Measurements from ENCODE around the gene DOP1B.
A peak's percentile ranks its signal among the peaks of the same experiment; 100 is the strongest.
"Not testable (repeated sequence)": the region's sequence is repeated elsewhere in the genome, so short reads cannot be mapped to it uniquely, and the experiment has no call there.

DOP1B gene

DNA sequence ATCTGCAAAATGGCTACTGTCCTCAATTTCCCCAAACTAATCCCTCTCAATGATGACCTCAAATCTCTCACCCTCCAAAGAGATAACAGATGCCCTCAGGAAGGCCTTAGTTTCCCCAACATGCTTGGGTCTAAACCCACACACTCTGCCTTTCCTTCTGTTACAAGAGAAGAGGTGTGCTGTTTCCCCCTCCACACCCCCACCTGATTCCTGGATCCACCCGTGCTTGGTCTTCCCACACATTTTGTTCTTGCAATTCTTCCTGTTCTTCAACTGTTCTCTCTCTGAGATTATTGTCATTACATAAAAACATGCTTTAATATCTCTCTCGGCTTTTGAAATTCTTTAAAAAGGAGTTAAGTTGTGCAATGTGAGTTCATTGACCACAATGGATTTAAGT lies 27.4 kb upstream of the DOP1B start:
- H3K9me2 ChIP-seq (replicated peaks; ENCODE audit: low read depth, low read length): no peaks in the 10 kb centered on the region
- no peaks in the 10 kb centered on the region for H3K79me2 ChIP-seq (ENCODE audit: insufficient read depth, low read length)
- 0 out of 2 replicates have a peak, but pooled peaks cover 6% of the 10 kb centered on the region for H3F3A ChIP-seq (ENCODE audit: low read depth)
- H3K4me3 ChIP-seq (ENCODE audit: low read length, poor library complexity, severe bottlenecking): no peak overlapping the region
- no peaks in the 10 kb centered on the region for H3K27me3 ChIP-seq (ENCODE audit: insufficient read depth, low read length, poor library complexity, severe bottlenecking)
- no peaks in the 10 kb centered on the region for H4K20me1 ChIP-seq (ENCODE audit: insufficient read depth, low read length, poor library complexity, severe bottlenecking)
- H3K9me3 ChIP-seq (ENCODE audit: insufficient read depth, low read depth, low read length): no peaks in the 10 kb centered on the region
- peak overlapping the region; percentile 38 for H3K4me2 ChIP-seq (ENCODE audit: low read depth, low read length, poor library complexity, severe bottlenecking)
- no peak overlapping the region for H3K9ac ChIP-seq (ENCODE audit: low read depth, low read length, poor library complexity, severe bottlenecking)
- H3K4me1 ChIP-seq (ENCODE audit: insufficient read depth, low read length, poor library complexity, severe bottlenecking): peaks cover 15% of the 10 kb centered on the region
- TF ChIP-seq, protein P1, sequence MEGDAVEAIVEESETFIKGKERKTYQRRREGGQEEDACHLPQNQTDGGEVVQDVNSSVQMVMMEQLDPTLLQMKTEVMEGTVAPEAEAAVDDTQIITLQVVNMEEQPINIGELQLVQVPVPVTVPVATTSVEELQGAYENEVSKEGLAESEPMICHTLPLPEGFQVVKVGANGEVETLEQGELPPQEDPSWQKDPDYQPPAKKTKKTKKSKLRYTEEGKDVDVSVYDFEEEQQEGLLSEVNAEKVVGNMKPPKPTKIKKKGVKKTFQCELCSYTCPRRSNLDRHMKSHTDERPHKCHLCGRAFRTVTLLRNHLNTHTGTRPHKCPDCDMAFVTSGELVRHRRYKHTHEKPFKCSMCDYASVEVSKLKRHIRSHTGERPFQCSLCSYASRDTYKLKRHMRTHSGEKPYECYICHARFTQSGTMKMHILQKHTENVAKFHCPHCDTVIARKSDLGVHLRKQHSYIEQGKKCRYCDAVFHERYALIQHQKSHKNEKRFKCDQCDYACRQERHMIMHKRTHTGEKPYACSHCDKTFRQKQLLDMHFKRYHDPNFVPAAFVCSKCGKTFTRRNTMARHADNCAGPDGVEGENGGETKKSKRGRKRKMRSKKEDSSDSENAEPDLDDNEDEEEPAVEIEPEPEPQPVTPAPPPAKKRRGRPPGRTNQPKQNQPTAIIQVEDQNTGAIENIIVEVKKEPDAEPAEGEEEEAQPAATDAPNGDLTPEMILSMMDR (conservative IDR thresholded peaks at IDR 0.05; ENCODE audit: low read length): no peak
- no peak for TF ChIP-seq EZH2phosphoT487 (IDR thresholded peaks at IDR 0.05; ENCODE audit: borderline replicate concordance)
- peak overlapping the region; percentile 72; the same call in 1 of the 2 replicates for H2AFZ ChIP-seq (ENCODE audit: low read length)
- no peaks in the 10 kb centered on the region for H3K36me3 ChIP-seq (ENCODE audit: insufficient read depth, low read length)

GRCh38 chr21:36130414-36130762 lies 26.2 kb upstream of the DOP1B start:
- not testable (repeated sequence) for H3K79me2 ChIP-seq (ENCODE audit: insufficient read depth, low read length); H3K36me3 ChIP-seq (ENCODE audit: insufficient read depth, low read length); H3K9me3 ChIP-seq (ENCODE audit: insufficient read depth, low read depth, low read length); H3K27me3 ChIP-seq (ENCODE audit: insufficient read depth, low read length, poor library complexity, severe bottlenecking); H3F3A ChIP-seq (ENCODE audit: low read depth); H4K20me1 ChIP-seq (ENCODE audit: insufficient read depth, low read length, poor library complexity, severe bottlenecking); H3K9me2 ChIP-seq (replicated peaks; ENCODE audit: low read depth, low read length)
- H3K4me3 ChIP-seq (ENCODE audit: low read length, poor library complexity, severe bottlenecking): peak overlapping the region; percentile 83
- peak overlapping the region; percentile 89 for H2AFZ ChIP-seq (ENCODE audit: low read length)
- H3K9ac ChIP-seq (ENCODE audit: low read depth, low read length, poor library complexity, severe bottlenecking): peak overlapping the region; percentile 73
- H3K4me2 ChIP-seq (ENCODE audit: low read depth, low read length, poor library complexity, severe bottlenecking): peak overlapping the region; percentile 100
- peaks cover 18% of the 10 kb centered on the region for H3K4me1 ChIP-seq (ENCODE audit: insufficient read depth, low read length, poor library complexity, severe bottlenecking)

DNA sequence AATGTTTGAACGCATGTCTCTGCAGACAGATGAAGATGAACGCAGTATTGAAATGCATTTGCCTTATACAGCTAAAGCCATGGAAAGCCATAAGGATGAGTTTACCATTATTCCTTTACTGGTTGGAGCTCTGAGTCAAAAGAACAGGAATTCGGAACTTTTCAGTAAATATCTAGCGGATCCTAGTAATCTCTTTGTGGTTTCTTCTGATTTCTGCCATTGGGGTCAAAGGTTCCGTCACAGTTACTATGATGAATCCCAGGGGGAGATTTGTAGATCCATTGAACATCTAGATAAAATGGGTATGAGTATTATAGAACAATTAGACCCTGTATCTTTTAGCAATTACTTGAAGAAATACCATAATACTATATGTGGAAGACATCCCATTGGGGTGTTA lies 25.8 kb upstream of the DOP1B start:
- H3K27me3 ChIP-seq (ENCODE audit: insufficient read depth, low read length, poor library complexity, severe bottlenecking); H3K9me3 ChIP-seq (ENCODE audit: insufficient read depth, low read depth, low read length); H4K20me1 ChIP-seq (ENCODE audit: insufficient read depth, low read length, poor library complexity, severe bottlenecking); H3K79me2 ChIP-seq (ENCODE audit: insufficient read depth, low read length); H3F3A ChIP-seq (ENCODE audit: low read depth); H3K36me3 ChIP-seq (ENCODE audit: insufficient read depth, low read length); H3K9me2 ChIP-seq (replicated peaks; ENCODE audit: low read depth, low read length): not testable (repeated sequence)
- Histone ChIP-seq H3K4me3 (ENCODE audit: low read length, poor library complexity, severe bottlenecking) (peak overlapping the region; percentile 83), H3K4me1 (ENCODE audit: insufficient read depth, low read length, poor library complexity, severe bottlenecking) (peaks cover 18% of the 10 kb centered on the region), H3K9ac (ENCODE audit: low read depth, low read length, poor library complexity, severe bottlenecking) (peak overlapping the region; percentile 73), H3K4me2 (ENCODE audit: low read depth, low read length, poor library complexity, severe bottlenecking) (peak overlapping the region; percentile 100), H2AFZ (ENCODE audit: low read length) (peak overlapping the region; percentile 89)

DNA sequence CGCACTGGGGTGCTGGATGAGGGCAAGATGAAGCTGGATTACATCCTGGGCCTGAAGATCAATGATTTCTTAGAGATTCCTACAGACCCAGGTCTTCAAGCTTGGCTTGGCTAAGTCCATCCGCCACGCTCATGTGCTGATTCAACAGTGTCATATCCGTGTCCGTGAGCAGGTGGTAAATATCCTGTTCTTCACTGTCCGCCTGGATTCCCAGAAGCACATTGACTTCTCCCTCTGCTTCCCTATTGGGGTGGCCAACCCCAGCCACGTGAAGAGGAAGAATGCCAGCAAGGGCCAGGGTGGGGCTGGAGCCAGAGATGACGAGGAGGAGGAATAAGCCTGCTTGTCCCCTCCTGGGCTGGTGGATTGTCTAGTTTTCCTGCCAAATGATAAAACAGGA lies 23.9 kb upstream of the DOP1B start:
- no peak overlapping the region for H3K9ac ChIP-seq (ENCODE audit: low read depth, low read length, poor library complexity, severe bottlenecking)

More for the DNA sequence above, 23.9 kb upstream of the DOP1B start:
- 0 out of 2 replicates have a peak, but pooled peaks cover 6% of the 10 kb centered on the region for H3F3A ChIP-seq (ENCODE audit: low read depth)
- H4K20me1 ChIP-seq (ENCODE audit: insufficient read depth, low read length, poor library complexity, severe bottlenecking): no peaks in the 10 kb centered on the region
- H3K4me2 ChIP-seq (ENCODE audit: low read depth, low read length, poor library complexity, severe bottlenecking): no peak overlapping the region
- no peaks in the 10 kb centered on the region for H3K27me3 ChIP-seq (ENCODE audit: insufficient read depth, low read length, poor library complexity, severe bottlenecking)
- no peaks in the 10 kb centered on the region; the same call in 1 of the 2 replicates for H3K79me2 ChIP-seq (ENCODE audit: insufficient read depth, low read length)
- H3K9me3 ChIP-seq (ENCODE audit: insufficient read depth, low read depth, low read length): no peaks in the 10 kb centered on the region
- no peak overlapping the region for H3K4me3 ChIP-seq (ENCODE audit: low read length, poor library complexity, severe bottlenecking)
- TF ChIP-seq EZH2phosphoT487 (IDR thresholded peaks at IDR 0.05; ENCODE audit: borderline replicate concordance): no peak
- TF ChIP-seq, protein P1 (conservative IDR thresholded peaks at IDR 0.05; ENCODE audit: low read length): no peak
- H2AFZ ChIP-seq (ENCODE audit: low read length): no peak overlapping the region
- H3K36me3 ChIP-seq (ENCODE audit: insufficient read depth, low read length): no peaks in the 10 kb centered on the region
- H3K9me2 ChIP-seq (replicated peaks; ENCODE audit: low read depth, low read length): no peaks in the 10 kb centered on the region
- H3K4me1 ChIP-seq (ENCODE audit: insufficient read depth, low read length, poor library complexity, severe bottlenecking): peaks cover 22% of the 10 kb centered on the region

Measured in Loucy (cell line).